OCI-LY7 (cell line): ENCODE measurements around the gene PDXP.
A peak's percentile ranks its signal among the peaks of the same experiment; 100 is the strongest.

Experiments used
- CTCF ChIP-seq: fragments of 200-600 bp; sonication (generic); conservative IDR thresholded peaks from 2 replicates; pipeline ENCODE4 v1.5.1; 2014; ENCODE audit warnings: mild to moderate bottlenecking, antibody characterized with exemption, low read length, moderate library complexity, mixed read lengths
- EZH2phosphoT487 ChIP-seq: fragments of 200-600 bp; sonication (generic); IDR thresholded peaks from 2 replicates; pipeline ENCODE4 v1.6.1; 2018; ENCODE audit warnings: low read depth, borderline replicate concordance, mild to moderate bottlenecking, mixed run types, antibody characterized with exemption, low read length, moderate library complexity, mixed read lengths

- peak; percentile 29; the same call in 1 of the 2 replicates for TF ChIP-seq CTCF
- TF ChIP-seq EZH2phosphoT487: no peak
Observed at GRCh38 chr22:37672206-37672919, 13.8 kb downstream of the PDXP start.
